ENCODE results near the gene SLC41A3. TPM values are rescaled to one million over a fixed set of nuclear protein-coding genes. Genes with fewer than 3 reads are reported as not detected.

SLC41A3 gene
- polyA plus RNA-seq, 3 donors: 2.8 to 18.2 (median 13.6) TPM

DNA sequence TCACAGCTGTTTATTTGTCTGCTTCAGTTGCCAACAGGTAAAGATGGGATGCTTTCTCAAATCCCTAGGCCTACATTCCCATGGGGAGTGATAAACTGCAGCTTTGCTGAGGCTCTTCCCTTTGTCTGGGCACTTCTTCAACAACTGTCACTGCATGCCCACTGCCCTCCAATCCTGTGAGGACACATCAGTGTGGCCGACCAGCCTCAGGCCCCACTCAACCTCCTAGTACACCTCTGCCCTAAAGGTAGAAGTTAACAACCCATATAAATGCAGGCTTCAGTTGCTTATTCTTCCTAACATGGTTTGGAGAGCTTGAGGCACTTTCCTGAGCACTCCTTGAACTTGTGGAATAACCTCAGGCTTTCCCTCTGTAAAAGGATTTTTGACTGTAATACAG, 65.4 kb downstream of the SLC41A3 start:
- H3K36me3 Mint-ChIP-seq: peaks cover 27 to 54% of the 10 kb centered on the region in 2 donors
- H3K27ac Mint-ChIP-seq: no peak overlapping the region

DNA sequence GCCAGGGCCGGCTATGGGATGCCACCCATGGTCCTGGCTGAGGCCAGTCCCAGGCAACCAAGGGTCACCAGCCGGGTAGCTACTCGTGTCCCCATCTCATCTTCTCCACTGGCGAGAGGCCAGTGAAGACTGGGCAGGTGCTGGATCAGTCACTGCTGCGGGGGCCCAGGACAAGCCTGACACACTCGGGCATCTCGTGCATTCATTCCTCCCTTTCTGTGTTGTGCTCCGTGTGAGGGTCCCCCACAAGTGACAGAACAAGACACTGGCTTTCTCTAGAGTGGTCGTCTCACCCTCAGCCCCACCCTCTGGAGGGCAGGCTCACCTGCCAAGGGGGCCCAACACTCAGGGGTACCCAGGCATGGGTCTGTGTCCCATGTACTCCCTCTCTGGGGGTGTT, 66.6 kb downstream of the SLC41A3 start:
- H3K4me1 Mint-ChIP-seq: no peaks in the 10 kb centered on the region
- no peak overlapping the region for H3K4me3 Mint-ChIP-seq
- Histone ChIP-seq H3K27me3 (ENCODE audit: control insufficient read depth in 2 of 2, insufficient read depth in 2 of 2, low read length in 2 of 2) (no peaks in the 10 kb centered on the region), H3K4me3 (replicated peaks in 1 of 3; ENCODE audit: low read depth in 2 of 3, low read length in 3 of 3) (no peak overlapping the region), H3K4me2 (replicated peaks; ENCODE audit: extremely low read depth, low read length, poor library complexity, severe bottlenecking) (no peak overlapping the region), H3K27ac (ENCODE audit: low read depth in 1 of 2, low read length in 2 of 2) (no peak overlapping the region), H3K9ac (ENCODE audit: insufficient read depth, low read length, poor library complexity, severe bottlenecking) (no peak overlapping the region), H3K9me3 (replicated peaks in 1 of 2; ENCODE audit: control insufficient read depth in 1 of 2, insufficient read depth in 1 of 2, low read length in 2 of 2) (no peaks in the 10 kb centered on the region), H3K36me3 (replicated peaks in 1 of 2; ENCODE audit: control insufficient read depth in 1 of 2, insufficient read depth in 2 of 2, low read length in 2 of 2) (peaks cover 0 to 2% of the 10 kb centered on the region in 2 donors), H3K4me1 (ENCODE audit: control insufficient read depth in 1 of 2, insufficient read depth in 2 of 2, low read length in 2 of 2) (no peaks in the 10 kb centered on the region), H3K79me2 (ENCODE audit: insufficient read depth, low read length) (no peaks in the 10 kb centered on the region), H2AFZ (ENCODE audit: insufficient read depth, low read depth, low read length, poor library complexity, severe bottlenecking) (no peak overlapping the region), H4K20me1 (ENCODE audit: insufficient read depth, low read length) (no peaks in the 10 kb centered on the region)
- intact Hi-C loops (cut with micrococcal nuclease): no loop called here
- DNase-seq: no peak
- WGBS (ENCODE audit: insufficient coverage): 97% methylated on average over 8 of the region's 9 CpGs
- H3K27ac Mint-ChIP-seq: no peak overlapping the region
- peaks cover 30 to 64% of the 10 kb centered on the region in 2 donors for H3K36me3 Mint-ChIP-seq
- TF ChIP-seq, protein P1, sequence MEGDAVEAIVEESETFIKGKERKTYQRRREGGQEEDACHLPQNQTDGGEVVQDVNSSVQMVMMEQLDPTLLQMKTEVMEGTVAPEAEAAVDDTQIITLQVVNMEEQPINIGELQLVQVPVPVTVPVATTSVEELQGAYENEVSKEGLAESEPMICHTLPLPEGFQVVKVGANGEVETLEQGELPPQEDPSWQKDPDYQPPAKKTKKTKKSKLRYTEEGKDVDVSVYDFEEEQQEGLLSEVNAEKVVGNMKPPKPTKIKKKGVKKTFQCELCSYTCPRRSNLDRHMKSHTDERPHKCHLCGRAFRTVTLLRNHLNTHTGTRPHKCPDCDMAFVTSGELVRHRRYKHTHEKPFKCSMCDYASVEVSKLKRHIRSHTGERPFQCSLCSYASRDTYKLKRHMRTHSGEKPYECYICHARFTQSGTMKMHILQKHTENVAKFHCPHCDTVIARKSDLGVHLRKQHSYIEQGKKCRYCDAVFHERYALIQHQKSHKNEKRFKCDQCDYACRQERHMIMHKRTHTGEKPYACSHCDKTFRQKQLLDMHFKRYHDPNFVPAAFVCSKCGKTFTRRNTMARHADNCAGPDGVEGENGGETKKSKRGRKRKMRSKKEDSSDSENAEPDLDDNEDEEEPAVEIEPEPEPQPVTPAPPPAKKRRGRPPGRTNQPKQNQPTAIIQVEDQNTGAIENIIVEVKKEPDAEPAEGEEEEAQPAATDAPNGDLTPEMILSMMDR (IDR thresholded peaks at IDR 0.05): no peak
- H3K27me3 Mint-ChIP-seq (ENCODE audit: low read depth in 3 of 3): peaks cover 0 to 1% (median 0%) of the 10 kb centered on the region in 3 donors
- H3K9me3 Mint-ChIP-seq: peaks cover 0 to 5% (median 0%) of the 10 kb centered on the region in 7 donors

More for the DNA sequence above, 65.4 kb downstream of the SLC41A3 start:
- Histone ChIP-seq H4K20me1 (ENCODE audit: insufficient read depth, low read length) (no peaks in the 10 kb centered on the region), H3K36me3 (replicated peaks in 1 of 2; ENCODE audit: control insufficient read depth in 1 of 2, insufficient read depth in 2 of 2, low read length in 2 of 2) (no peaks in the 10 kb centered on the region), H3K4me1 (ENCODE audit: control insufficient read depth in 1 of 2, insufficient read depth in 2 of 2, low read length in 2 of 2) (no peaks in the 10 kb centered on the region), H3K27ac (ENCODE audit: low read depth in 1 of 2, low read length in 2 of 2) (no peak overlapping the region), H3K9ac (ENCODE audit: insufficient read depth, low read length, poor library complexity, severe bottlenecking) (no peak overlapping the region), H3K79me2 (ENCODE audit: insufficient read depth, low read length) (no peaks in the 10 kb centered on the region), H3K27me3 (ENCODE audit: control insufficient read depth in 2 of 2, insufficient read depth in 2 of 2, low read length in 2 of 2) (no peaks in the 10 kb centered on the region), H3K9me3 (replicated peaks in 1 of 2; ENCODE audit: control insufficient read depth in 1 of 2, insufficient read depth in 1 of 2, low read length in 2 of 2) (no peaks in the 10 kb centered on the region), H2AFZ (ENCODE audit: insufficient read depth, low read depth, low read length, poor library complexity, severe bottlenecking) (no peak overlapping the region), H3K4me3 (replicated peaks in 1 of 3; ENCODE audit: low read depth in 2 of 3, low read length in 3 of 3) (no peak overlapping the region), H3K4me2 (replicated peaks; ENCODE audit: extremely low read depth, low read length, poor library complexity, severe bottlenecking) (no peak overlapping the region)
- Mint-ChIP-seq H3K4me1 (no peaks in the 10 kb centered on the region), H3K9me3 (peaks cover 0 to 5% (median 0%) of the 10 kb centered on the region in 7 donors), H3K4me3 (no peak overlapping the region), H3K27me3 (ENCODE audit: low read depth in 3 of 3) (peaks cover 0 to 1% (median 0%) of the 10 kb centered on the region in 3 donors)
- intact Hi-C loops (cut with micrococcal nuclease): no loop called here
- DNase-seq: no peak
- WGBS (ENCODE audit: insufficient coverage): no CpG with 5 or more reads among the region's 1 CpG
- TF ChIP-seq, protein P1 (IDR thresholded peaks at IDR 0.05): no peak
